ENCODE data around the gene NAT8L. TPM values are rescaled to one million over a fixed set of nuclear protein-coding genes. Genes with fewer than 3 reads are reported as not detected.

Gene NAT8L
- total and polyA plus RNA-seq, 2 of the 4 experiments (the other 2 are of a cell fraction), result 0.05 TPM; not detected in 1

DNA sequence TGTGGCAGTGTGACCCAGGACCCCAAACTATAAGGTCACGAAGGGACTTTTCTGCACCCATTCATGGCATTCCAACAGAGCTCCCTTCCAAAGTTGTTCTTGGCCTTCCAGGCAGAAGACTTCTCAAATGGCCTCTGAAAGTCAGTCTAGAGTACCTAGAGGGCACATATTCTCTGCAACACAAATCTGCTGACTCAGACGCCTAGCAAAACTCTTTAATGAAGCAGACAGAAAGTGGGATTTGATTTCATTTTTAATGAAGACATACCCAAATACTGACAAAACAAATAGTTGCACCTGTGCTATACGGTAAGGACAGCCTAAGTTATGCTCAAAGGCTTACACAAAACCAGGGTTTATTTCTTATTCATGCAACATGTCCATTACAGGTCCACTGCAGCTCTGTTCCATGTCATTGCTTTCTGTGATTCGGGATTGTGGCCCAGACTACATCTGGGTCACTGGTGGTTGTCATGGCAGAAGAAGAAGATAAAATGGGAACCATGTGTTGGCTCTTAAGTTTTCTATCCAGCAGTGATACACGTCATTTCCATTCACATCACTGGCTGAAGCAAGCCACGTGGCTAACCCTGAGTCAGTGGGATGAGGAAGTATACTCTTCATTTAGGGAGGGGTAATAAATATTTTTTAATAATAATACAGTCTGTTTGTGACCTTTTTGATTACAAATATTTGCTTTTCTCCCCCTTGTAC lies 57.7 kb downstream of the NAT8L start:
- dilution Hi-C loops (cut with HindIII; ENCODE audit: low sequenced_read_pairs, unreplicated experiment), result no loop called here
- ATAC-seq (ENCODE audit: low read depth), result no peak
- ChIA-PET CTCF (no interaction called here), POLR2A (ENCODE audit: unreplicated experiment) (no interaction called here)
- Histone ChIP-seq H3K36me3 (ENCODE audit: control insufficient read depth, insufficient read depth, low read length) (no peaks in the 10 kb centered on the region), H3K4ac (ENCODE audit: low read depth, low read length) (no peak overlapping the region), H4K20me1 (ENCODE audit: insufficient read depth, low read length) (no peaks in the 10 kb centered on the region), H3K9ac (ENCODE audit: low read depth, low read length) (no peak overlapping the region), H3K27ac (ENCODE audit: insufficient read depth, low read length) (no peak overlapping the region), H3K4me2 (ENCODE audit: low read depth, low read length) (no peak overlapping the region), H3K4me1 (ENCODE audit: control insufficient read depth, insufficient read depth, low read length) (no peaks in the 10 kb centered on the region), H4K5ac (ENCODE audit: low read depth, low read length) (no peak overlapping the region), H2AK9ac (replicated peaks; ENCODE audit: low read depth, low read length, poor library complexity) (no peak overlapping the region), H3K9me1 (ENCODE audit: insufficient read depth, low read length) (no peaks in the 10 kb centered on the region), H3K14ac (replicated peaks; ENCODE audit: low read depth, low read length) (no peak overlapping the region), H3K56ac (ENCODE audit: extremely low read depth, insufficient read depth, low read length) (no peak overlapping the region), H2AK5ac (ENCODE audit: low read depth, low read length) (no peak overlapping the region), H2BK120ac (ENCODE audit: low read depth, low read length) (no peak overlapping the region), H3K23ac (ENCODE audit: low read depth, low read length) (no peak overlapping the region), H2AFZ (replicated peaks; ENCODE audit: low read length, poor library complexity) (peak overlapping the region; percentile 63), H2BK20ac (ENCODE audit: low read depth, low read length) (no peak overlapping the region), H3K9me3 (ENCODE audit: control insufficient read depth, insufficient read depth, low read length) (no peaks in the 10 kb centered on the region), H2BK5ac (ENCODE audit: low read depth, low read length, poor library complexity, severe bottlenecking) (no peak overlapping the region), H3K27me3 (ENCODE audit: control insufficient read depth, insufficient read depth, low read length) (peaks cover 7% of the 10 kb centered on the region; the same call in 1 of the 2 replicates), H4K91ac (ENCODE audit: insufficient read depth, low read depth, low read length) (no peak overlapping the region), H3K18ac (ENCODE audit: low read depth, low read length) (no peak overlapping the region), H3K4me3 (ENCODE audit: insufficient read depth, low read depth, low read length) (no peak overlapping the region), H3K79me1 (ENCODE audit: low read depth in 1 of 2, low read length in 2 of 2) (no peaks in the 10 kb centered on the region), H4K8ac (ENCODE audit: low read depth in 2 of 2, low read length in 2 of 2) (no peak overlapping the region), H2BK15ac (ENCODE audit: low read depth, low read length) (no peak overlapping the region)
- peak; percentile 89 for TF ChIP-seq MAFK (IDR thresholded peaks at IDR 0.05; ENCODE audit: low read depth, low read length)
- TF ChIP-seq RAD21 (IDR thresholded peaks at IDR 0.05; ENCODE audit: low read length), result no peak
- 100% methylated on average over 1 of the region's 6 CpGs; no CpG with 5 or more reads in 1 of the 2 experiments for WGBS, 2 experiments (ENCODE audit: extremely low coverage in 2 of 2, insufficient read length in 1 of 2)
- intact Hi-C loops (cut with micrococcal nuclease), result no loop called here
- in situ Hi-C loops (cut with MboI; ENCODE audit: low sequenced_read_pairs), result no loop called here
- no peak for DNase-seq
- BruUV-seq (replicated peaks), result no TSS peak

Other genes with a start within 250 kb of the NAT8L start
- 49.3 and 68.0 TPM in 2 replicates for gene LETM1, start 203.2 kb upstream of the NAT8L start, total RNA-seq (2012; rRNA removed)
- 25.0 and 28.2 TPM in 2 replicates for gene LETM1, start 203.2 kb upstream of the NAT8L start, polyA plus RNA-seq (2012; rRNA removed)
- gene NSD2, start 187.9 kb upstream of the NAT8L start, total RNA-seq (2012; rRNA removed), result 62.2 and 68.1 TPM in 2 replicates
- 29.4 and 35.9 TPM in 2 replicates for gene NSD2, start 187.9 kb upstream of the NAT8L start, polyA plus RNA-seq (2012; rRNA removed)
- 4.3 and 5.8 TPM in 2 replicates for gene NELFA, start 50.4 kb upstream of the NAT8L start, total RNA-seq (2012; rRNA removed)
- gene NELFA, start 50.4 kb upstream of the NAT8L start, polyA plus RNA-seq (2012; rRNA removed), result 21.9 and 23.4 TPM in 2 replicates
- gene HAUS3, start 182.8 kb downstream of the NAT8L start, total RNA-seq (2012; rRNA removed), result 4.3 and 6.9 TPM in 2 replicates
- 3.6 and 4.8 TPM in 2 replicates for gene HAUS3, start 182.8 kb downstream of the NAT8L start, polyA plus RNA-seq (2012; rRNA removed)
- gene POLN, start 182.8 kb downstream of the NAT8L start, total RNA-seq (2012; rRNA removed), result 0.72 and 1.1 TPM in 2 replicates
- gene POLN, start 182.8 kb downstream of the NAT8L start, polyA plus RNA-seq (2012; rRNA removed), result 0.63 and 0.82 TPM in 2 replicates
- gene MXD4, start 202.8 kb downstream of the NAT8L start, total RNA-seq (2012; rRNA removed), result 22.8 and 25.6 TPM in 2 replicates
- gene MXD4, start 202.8 kb downstream of the NAT8L start, polyA plus RNA-seq (2012; rRNA removed), result 54.4 and 63.6 TPM in 2 replicates